Measurements from ENCODE around the gene MROH2A. TPM values are rescaled to one million over a fixed set of nuclear protein-coding genes. Genes with fewer than 3 reads are reported as not detected.
A peak's percentile ranks its signal among the peaks of the same experiment; 100 is the strongest.
"Not testable (repeated sequence)": the region's sequence is repeated elsewhere in the genome, so short reads cannot be mapped to it uniquely, and the experiment has no call there.

MROH2A gene
- total and polyA plus RNA-seq, 4 donors, result 0.08 to 0.28 (median 0.09) TPM; not detected in 1

GRCh38 chr2:233747283-233747544 lies 30.9 kb upstream of the MROH2A start:
- TF ChIP-seq TAF1 (conservative IDR thresholded peaks at IDR 0.05) (no peak), FOXA1 (IDR thresholded peaks at IDR 0.05) (no peak), NR2F2 (IDR thresholded peaks at IDR 0.05) (no peak), RXRA (IDR thresholded peaks at IDR 0.05) (no peak), HNF4G (IDR thresholded peaks at IDR 0.05) (no peak), HNF4A (conservative IDR thresholded peaks at IDR 0.05) (no peak), GABPA (IDR thresholded peaks at IDR 0.05 in 1 of 2, conservative IDR thresholded peaks at IDR 0.05 in 1 of 2) (no peak), ATF3 (IDR thresholded peaks at IDR 0.05) (no peak)
- 86% methylated on average over 6 of the region's 6 CpGs for WGBS
- peaks cover 0 to 3% (median 0%) of the 10 kb centered on the region in 4 donors for H3K36me3 ChIP-seq (ENCODE audit: control insufficient read depth in 4 of 4, insufficient read depth in 3 of 4, low read depth in 1 of 4, low read length in 3 of 4)
- no peak for DNase-seq (ENCODE audit: low spot score)
- H3K4me3 ChIP-seq (ENCODE audit: low read depth in 1 of 3, low read length in 3 of 3), result peak overlapping the region in 1 of 3 donors; percentile 23
- no peaks in the 10 kb centered on the region for H3K27me3 ChIP-seq (ENCODE audit: control insufficient read depth in 4 of 4, insufficient read depth in 4 of 4, low read length in 3 of 4)
- peaks cover 12 to 65% (median 44%) of the 10 kb centered on the region in 4 donors for H3K4me1 ChIP-seq (ENCODE audit: control insufficient read depth in 4 of 4, insufficient read depth in 4 of 4, low read length in 3 of 4)
- no peak overlapping the region for H3K9ac ChIP-seq (ENCODE audit: low read depth in 1 of 2, low read length in 2 of 2)
- H3K27ac ChIP-seq (ENCODE audit: low read depth in 1 of 2, low read length in 2 of 2), result no peak overlapping the region
- no peaks in the 10 kb centered on the region for H3K9me3 ChIP-seq (ENCODE audit: control insufficient read depth in 4 of 4, low read length in 3 of 4)

- not testable (repeated sequence) for H3K4me3 ChIP-seq (ENCODE audit: low read depth in 1 of 3, low read length in 3 of 3); DNase-seq (ENCODE audit: low spot score); H3K9me3 ChIP-seq (ENCODE audit: control insufficient read depth in 4 of 4, low read length in 3 of 4); H3K36me3 ChIP-seq (ENCODE audit: control insufficient read depth in 4 of 4, insufficient read depth in 3 of 4, low read depth in 1 of 4, low read length in 3 of 4); H3K27ac ChIP-seq (ENCODE audit: low read depth in 1 of 2, low read length in 2 of 2); H3K9ac ChIP-seq (ENCODE audit: low read depth in 1 of 2, low read length in 2 of 2); H3K27me3 ChIP-seq (ENCODE audit: control insufficient read depth in 4 of 4, insufficient read depth in 4 of 4, low read length in 3 of 4)
- peaks cover 8 to 56% (median 33%) of the 10 kb centered on the region in 4 donors for H3K4me1 ChIP-seq (ENCODE audit: control insufficient read depth in 4 of 4, insufficient read depth in 4 of 4, low read length in 3 of 4)
- 70% methylated on average over 2 of the region's 2 CpGs for WGBS
Measured at GRCh38 chr2:233750689-233751088, 27.4 kb upstream of the MROH2A start.

GRCh38 chr2:233751212-233752009 lies 26.7 kb upstream of the MROH2A start:
- H3K36me3 ChIP-seq (ENCODE audit: control insufficient read depth in 4 of 4, insufficient read depth in 3 of 4, low read depth in 1 of 4, low read length in 3 of 4); H3K27me3 ChIP-seq (ENCODE audit: control insufficient read depth in 4 of 4, insufficient read depth in 4 of 4, low read length in 3 of 4); H3K9me3 ChIP-seq (ENCODE audit: control insufficient read depth in 4 of 4, low read length in 3 of 4); DNase-seq (ENCODE audit: low spot score); H3K4me3 ChIP-seq (ENCODE audit: low read depth in 1 of 3, low read length in 3 of 3); H3K27ac ChIP-seq (ENCODE audit: low read depth in 1 of 2, low read length in 2 of 2); H3K9ac ChIP-seq (ENCODE audit: low read depth in 1 of 2, low read length in 2 of 2): not testable (repeated sequence)
- peaks cover 8 to 52% (median 30%) of the 10 kb centered on the region in 4 donors for H3K4me1 ChIP-seq (ENCODE audit: control insufficient read depth in 4 of 4, insufficient read depth in 4 of 4, low read length in 3 of 4)
- 55% methylated on average over 2 of the region's 2 CpGs for WGBS
- peak; percentile 27 for TF ChIP-seq HNF4G (IDR thresholded peaks at IDR 0.05)
- peak; percentile 74 to 77 for TF ChIP-seq HNF4A (conservative IDR thresholded peaks at IDR 0.05)
- peak in 1 of 2 donors; percentile 53 for TF ChIP-seq RXRA (IDR thresholded peaks at IDR 0.05)

- DNase-seq (ENCODE audit: low spot score), result no peak
- Histone ChIP-seq H3K27me3 (ENCODE audit: control insufficient read depth in 4 of 4, insufficient read depth in 4 of 4, low read length in 3 of 4) (no peaks in the 10 kb centered on the region), H3K36me3 (ENCODE audit: control insufficient read depth in 4 of 4, insufficient read depth in 3 of 4, low read depth in 1 of 4, low read length in 3 of 4) (no peaks in the 10 kb centered on the region), H3K9ac (ENCODE audit: low read depth in 1 of 2, low read length in 2 of 2) (no peak overlapping the region), H3K27ac (ENCODE audit: low read depth in 1 of 2, low read length in 2 of 2) (no peak overlapping the region), H3K4me3 (ENCODE audit: low read depth in 1 of 3, low read length in 3 of 3) (no peak overlapping the region), H3K4me1 (ENCODE audit: control insufficient read depth in 4 of 4, insufficient read depth in 4 of 4, low read length in 3 of 4) (peaks cover 12 to 52% (median 31%) of the 10 kb centered on the region in 4 donors), H3K9me3 (ENCODE audit: control insufficient read depth in 4 of 4, low read length in 3 of 4) (no peaks in the 10 kb centered on the region)
- no peak for TF ChIP-seq FOXA2 (IDR thresholded peaks at IDR 0.05)
- TF ChIP-seq HNF4A (conservative IDR thresholded peaks at IDR 0.05), result no peak
- no peak for TF ChIP-seq FOXA1 (IDR thresholded peaks at IDR 0.05)
- TF ChIP-seq CTCF (IDR thresholded peaks at IDR 0.05; ENCODE audit: low read depth, low read length, missing input control), result no peak
- TF ChIP-seq REST (IDR thresholded peaks at IDR 0.05), result no peak
- no peak for TF ChIP-seq YY1 (IDR thresholded peaks at IDR 0.05)
- no peak for TF ChIP-seq SP1 (IDR thresholded peaks at IDR 0.05)
- TF ChIP-seq JUND (IDR thresholded peaks at IDR 0.05), result no peak
- TF ChIP-seq TAF1 (conservative IDR thresholded peaks at IDR 0.05), result no peak
- WGBS, result 96% methylated on average over 44 of the region's 44 CpGs
Measured at GRCh38 chr2:233754872-233755611, 23.1 kb upstream of the MROH2A start.
